Neural cell (in vitro differentiated cells): Measurements from ENCODE around the gene NRP2. TPM values are rescaled to one million over a fixed set of nuclear protein-coding genes. Genes with fewer than 3 reads are reported as not detected.

Source experiments
- H2AFZ ChIP-seq: fragments of 200-600, 300-800 bp; sonication (generic), shearing (Covaris generic); 2 replicates; pipeline ENCODE4 v1.6.0; 2014; ENCODE audit warnings: low read depth, mild to moderate bottlenecking, antibody characterized with exemption, low read length, moderate library complexity
- H3F3A ChIP-seq: fragments of 200-600 bp; shearing (Covaris generic); 2 replicates; pipeline ENCODE4 v1.6.1; 2016; ENCODE audit warnings: mild to moderate bottlenecking, moderate library complexity, mixed read lengths, antibody characterized with exemption, low read length; ENCODE audit not compliant: insufficient read depth, poor library complexity, severe bottlenecking
- H3K27ac ChIP-seq: fragments of 200-600, 300-800 bp; sonication (generic), shearing (Covaris generic); 2 replicates; pipeline ENCODE4 v1.5.1; 2014; ENCODE audit warnings: mild to moderate bottlenecking, low read length, moderate library complexity
- H3K27me3 ChIP-seq: fragments of 300-800, 200-600 bp; sonication (generic), shearing (Covaris generic); 2 replicates; pipeline ENCODE4 v1.6.0; 2014; ENCODE audit warnings: mild to moderate bottlenecking, low read depth, low read length, moderate library complexity; ENCODE audit not compliant: insufficient read depth
- H3K36me3 ChIP-seq: fragments of 300-800, 200-600 bp; sonication (generic), shearing (Covaris generic); 2 replicates; pipeline ENCODE4 v1.5.1; 2014; ENCODE audit warnings: mild to moderate bottlenecking, antibody characterized with exemption, low read length, moderate library complexity; ENCODE audit not compliant: insufficient read depth
- H3K4me2 ChIP-seq: fragments of 300-800, 200-600 bp; sonication (generic), shearing (Covaris generic); 2 replicates; pipeline ENCODE4 v1.6.0; 2014; ENCODE audit warnings: mild to moderate bottlenecking, low read length
- H3K4me3 ChIP-seq: fragments of 300-800, 200-600 bp; sonication (generic), shearing (Covaris generic); 2 replicates; pipeline ENCODE4 v1.5.1; 2014; ENCODE audit warnings: mild to moderate bottlenecking, low read length, moderate library complexity
- H3K79me2 ChIP-seq: fragments of 200-600 bp; shearing (Covaris generic); replicated peaks from 2 replicates; pipeline ENCODE4 v1.6.0; 2014; ENCODE audit warnings: mild to moderate bottlenecking, low read length, moderate library complexity; ENCODE audit not compliant: insufficient read depth
- H3K9ac ChIP-seq: fragments of 300-800, 200-600 bp; sonication (generic), shearing (Covaris generic); 2 replicates; pipeline ENCODE4 v1.6.1; 2016; ENCODE audit warnings: mild to moderate bottlenecking, low read length, mixed read lengths
- H3K9me2 ChIP-seq: fragments of 200-600 bp; shearing (Covaris generic); 2 replicates; pipeline ENCODE4 v1.6.1; 2016; ENCODE audit warnings: mild to moderate bottlenecking, low read length, mixed read lengths; ENCODE audit not compliant: insufficient read depth
- H3K9me3 ChIP-seq: fragments of 200-600, 300-800 bp; sonication (generic), shearing (Covaris generic); 2 replicates; pipeline ENCODE4 v1.6.1; 2016; ENCODE audit warnings: mild to moderate bottlenecking, mixed run types, low read length, moderate library complexity, mixed read lengths
- H4K20me1 ChIP-seq: fragments of 200-600 bp; shearing (Covaris generic); 2 replicates; pipeline ENCODE4 v1.6.1; 2016; ENCODE audit warnings: mild to moderate bottlenecking, mixed run types; ENCODE audit not compliant: insufficient read depth
- EP300 ChIP-seq: fragments of 450-650 bp; conservative IDR thresholded peaks from 2 replicates; pipeline ENCODE4 v1.6.1; 2014; ENCODE audit warnings: antibody characterized with exemption, mild to moderate bottlenecking, moderate library complexity; ENCODE audit not compliant: poor library complexity, severe bottlenecking
- EZH2 ChIP-seq: fragments of 200-600, 300-800 bp; shearing (Covaris generic), sonication (generic); IDR thresholded peaks from 2 replicates; pipeline ENCODE4 v1.6.1; 2014; ENCODE audit warnings: antibody characterized with exemption, low read length, borderline replicate concordance, mild to moderate bottlenecking; ENCODE audit not compliant: insufficient read depth, poor library complexity, severe bottlenecking
- MXI1 ChIP-seq: fragments of 450-650 bp; conservative IDR thresholded peaks from 2 replicates; pipeline ENCODE4 v1.6.1; 2014; ENCODE audit warnings: antibody characterized with exemption, mild to moderate bottlenecking; ENCODE audit not compliant: poor library complexity, severe bottlenecking
- POLR2AphosphoS5 ChIP-seq: IDR thresholded peaks from 2 replicates; pipeline ENCODE4 v1.6.1; 2012
- RAD21 ChIP-seq: fragments of 450-650 bp; conservative IDR thresholded peaks from 2 replicates; pipeline ENCODE4 v1.6.1; 2014; ENCODE audit warnings: antibody characterized with exemption, mild to moderate bottlenecking, moderate library complexity
- SMC3 ChIP-seq: fragments of 450-650 bp; conservative IDR thresholded peaks from 2 replicates; pipeline ENCODE4 v1.6.1; 2014; ENCODE audit warnings: antibody characterized with exemption, mild to moderate bottlenecking, moderate library complexity; ENCODE audit not compliant: poor library complexity
- TAF1 ChIP-seq: IDR thresholded peaks from 2 replicates; pipeline ENCODE4 v1.6.1; 2012; ENCODE audit warnings: low read depth
- polyA plus RNA-seq: library from polyadenylated mRNA; depleted of rRNA; stranded (reverse); fragments of >200 nt; gene quantifications from 2 replicates; pipeline ENCODE4 v1.2.3, GENCODE V29; 2014
- TF ChIP-seq, protein P1 (sequence below): fragments of 450-650 bp; IDR thresholded peaks from 2 replicates; pipeline ENCODE4 v1.5.1; 2014; ENCODE audit warnings: antibody characterized with exemption, mild to moderate bottlenecking, moderate library complexity; ENCODE audit not compliant: poor library complexity, severe bottlenecking
- TF ChIP-seq, protein P2 (sequence below): IDR thresholded peaks from 2 replicates; pipeline ENCODE4 v1.6.1; 2012; ENCODE audit warnings: borderline replicate concordance

NRP2 gene
- polyA plus RNA-seq, 1 donor from 2014 or later = 30.2 TPM

DNA sequence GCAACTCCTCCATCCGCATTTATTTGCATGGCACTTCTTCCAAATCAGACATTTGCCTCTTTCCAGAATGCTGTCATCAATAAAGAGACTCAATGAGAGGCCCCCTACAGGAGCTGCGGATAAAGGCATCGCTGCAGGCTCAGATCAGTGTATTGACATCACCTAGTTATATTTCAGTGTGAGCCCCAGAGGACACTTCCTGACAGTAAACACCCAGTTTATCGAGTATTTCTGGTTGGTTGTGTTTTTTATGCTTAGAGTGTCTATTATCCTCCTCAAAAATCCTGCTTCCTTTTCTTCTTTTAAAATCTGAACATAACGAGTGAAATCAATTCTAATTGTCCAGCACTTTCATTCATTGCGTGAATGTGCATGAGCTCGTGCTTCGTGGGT lies 38.8 kb downstream of the NRP2 start:
- H3K9ac ChIP-seq = no peak overlapping the region
- H3F3A ChIP-seq = no peaks in the 10 kb centered on the region
- H3K4me2 ChIP-seq = no peak overlapping the region
- H3K9me2 ChIP-seq = no peaks in the 10 kb centered on the region
- no peak overlapping the region for H3K27ac ChIP-seq
- no peak overlapping the region for H3K4me3 ChIP-seq
- H3K36me3 ChIP-seq = peaks cover 3% of the 10 kb centered on the region
- H4K20me1 ChIP-seq = no peaks in the 10 kb centered on the region
- H3K79me2 ChIP-seq = no peaks in the 10 kb centered on the region
- no peak overlapping the region for H2AFZ ChIP-seq
- no peak for TF ChIP-seq EP300
- TF ChIP-seq, protein P1, sequence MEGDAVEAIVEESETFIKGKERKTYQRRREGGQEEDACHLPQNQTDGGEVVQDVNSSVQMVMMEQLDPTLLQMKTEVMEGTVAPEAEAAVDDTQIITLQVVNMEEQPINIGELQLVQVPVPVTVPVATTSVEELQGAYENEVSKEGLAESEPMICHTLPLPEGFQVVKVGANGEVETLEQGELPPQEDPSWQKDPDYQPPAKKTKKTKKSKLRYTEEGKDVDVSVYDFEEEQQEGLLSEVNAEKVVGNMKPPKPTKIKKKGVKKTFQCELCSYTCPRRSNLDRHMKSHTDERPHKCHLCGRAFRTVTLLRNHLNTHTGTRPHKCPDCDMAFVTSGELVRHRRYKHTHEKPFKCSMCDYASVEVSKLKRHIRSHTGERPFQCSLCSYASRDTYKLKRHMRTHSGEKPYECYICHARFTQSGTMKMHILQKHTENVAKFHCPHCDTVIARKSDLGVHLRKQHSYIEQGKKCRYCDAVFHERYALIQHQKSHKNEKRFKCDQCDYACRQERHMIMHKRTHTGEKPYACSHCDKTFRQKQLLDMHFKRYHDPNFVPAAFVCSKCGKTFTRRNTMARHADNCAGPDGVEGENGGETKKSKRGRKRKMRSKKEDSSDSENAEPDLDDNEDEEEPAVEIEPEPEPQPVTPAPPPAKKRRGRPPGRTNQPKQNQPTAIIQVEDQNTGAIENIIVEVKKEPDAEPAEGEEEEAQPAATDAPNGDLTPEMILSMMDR = peak; percentile 49
- TF ChIP-seq SMC3 = peak; percentile 24
- no peaks in the 10 kb centered on the region for H3K27me3 ChIP-seq
- H3K9me3 ChIP-seq = no peaks in the 10 kb centered on the region

DNA sequence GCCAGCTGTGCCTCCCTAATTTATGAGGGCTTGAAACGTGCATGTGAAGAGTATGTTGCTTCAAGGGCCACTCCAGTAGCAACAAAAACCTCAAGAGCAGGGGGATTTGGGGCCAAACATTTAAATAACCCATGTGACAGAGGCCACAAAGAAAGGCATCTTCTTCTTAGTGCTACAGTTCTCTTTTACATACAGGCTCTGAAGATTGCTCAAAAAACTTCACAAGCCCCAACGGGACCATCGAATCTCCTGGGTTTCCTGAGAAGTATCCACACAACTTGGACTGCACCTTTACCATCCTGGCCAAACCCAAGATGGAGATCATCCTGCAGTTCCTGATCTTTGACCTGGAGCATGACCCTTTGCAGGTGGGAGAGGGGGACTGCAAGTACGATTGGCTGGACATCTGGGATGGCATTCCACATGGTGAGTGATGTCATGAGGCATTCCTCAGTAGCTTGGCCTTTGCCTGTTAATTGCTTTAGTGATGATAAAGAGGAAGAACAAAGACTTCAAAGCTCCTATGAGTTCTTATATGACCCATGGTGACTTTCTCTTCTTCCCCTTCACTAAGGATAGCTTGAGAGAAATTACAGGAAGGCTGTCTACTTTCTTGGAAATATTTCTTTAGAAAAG lies 40.1 kb downstream of the NRP2 start:
- Histone ChIP-seq H3F3A (no peaks in the 10 kb centered on the region), H3K9ac (no peak overlapping the region), H3K9me2 (no peaks in the 10 kb centered on the region), H3K4me2 (no peak overlapping the region), H2AFZ (no peak overlapping the region), H4K20me1 (no peaks in the 10 kb centered on the region), H3K27ac (no peak overlapping the region), H3K9me3 (no peaks in the 10 kb centered on the region), H3K79me2 (no peaks in the 10 kb centered on the region), H3K36me3 (peaks cover 7% of the 10 kb centered on the region), H3K27me3 (no peaks in the 10 kb centered on the region), H3K4me3 (no peak overlapping the region)
- no peak for TF ChIP-seq EZH2
- TF ChIP-seq TAF1 = no peak
- TF ChIP-seq, protein P1 = no peak
- TF ChIP-seq, protein P2, sequence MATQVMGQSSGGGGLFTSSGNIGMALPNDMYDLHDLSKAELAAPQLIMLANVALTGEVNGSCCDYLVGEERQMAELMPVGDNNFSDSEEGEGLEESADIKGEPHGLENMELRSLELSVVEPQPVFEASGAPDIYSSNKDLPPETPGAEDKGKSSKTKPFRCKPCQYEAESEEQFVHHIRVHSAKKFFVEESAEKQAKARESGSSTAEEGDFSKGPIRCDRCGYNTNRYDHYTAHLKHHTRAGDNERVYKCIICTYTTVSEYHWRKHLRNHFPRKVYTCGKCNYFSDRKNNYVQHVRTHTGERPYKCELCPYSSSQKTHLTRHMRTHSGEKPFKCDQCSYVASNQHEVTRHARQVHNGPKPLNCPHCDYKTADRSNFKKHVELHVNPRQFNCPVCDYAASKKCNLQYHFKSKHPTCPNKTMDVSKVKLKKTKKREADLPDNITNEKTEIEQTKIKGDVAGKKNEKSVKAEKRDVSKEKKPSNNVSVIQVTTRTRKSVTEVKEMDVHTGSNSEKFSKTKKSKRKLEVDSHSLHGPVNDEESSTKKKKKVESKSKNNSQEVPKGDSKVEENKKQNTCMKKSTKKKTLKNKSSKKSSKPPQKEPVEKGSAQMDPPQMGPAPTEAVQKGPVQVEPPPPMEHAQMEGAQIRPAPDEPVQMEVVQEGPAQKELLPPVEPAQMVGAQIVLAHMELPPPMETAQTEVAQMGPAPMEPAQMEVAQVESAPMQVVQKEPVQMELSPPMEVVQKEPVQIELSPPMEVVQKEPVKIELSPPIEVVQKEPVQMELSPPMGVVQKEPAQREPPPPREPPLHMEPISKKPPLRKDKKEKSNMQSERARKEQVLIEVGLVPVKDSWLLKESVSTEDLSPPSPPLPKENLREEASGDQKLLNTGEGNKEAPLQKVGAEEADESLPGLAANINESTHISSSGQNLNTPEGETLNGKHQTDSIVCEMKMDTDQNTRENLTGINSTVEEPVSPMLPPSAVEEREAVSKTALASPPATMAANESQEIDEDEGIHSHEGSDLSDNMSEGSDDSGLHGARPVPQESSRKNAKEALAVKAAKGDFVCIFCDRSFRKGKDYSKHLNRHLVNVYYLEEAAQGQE = no peak
- TF ChIP-seq RAD21 = no peak
- no peak for TF ChIP-seq MXI1
- no peak for TF ChIP-seq EP300
- TF ChIP-seq POLR2AphosphoS5 = no peak
- TF ChIP-seq SMC3 = no peak
